T47D (cell line): ENCODE results near the gene GHRHR.

Experiments
- DNase-seq, 2 experiments: peaks; one replicate each; pipeline versions ENCODE4 v3.0.0 to v3.0.0-alpha.2; 2011 to 2012; ENCODE audit warnings: low read depth in 1 of 2, low spot score in 1 of 2
- JUND ChIP-seq: IDR thresholded peaks from 2 replicates; pipeline ENCODE4 v1.6.1; 2012; ENCODE audit warnings: low read depth
- in situ Hi-C: cut with HindIII; loops from 2 replicates; pipeline ENCODE4 v1.10.0; 2016; ENCODE audit warnings: low sequenced_read_pairs, low pct_unique_long_range_greater_than_20kb

Gene GHRHR

GRCh38 chr7:30974605-30975255 lies 11.0 kb downstream of the GHRHR start:
- in situ Hi-C loops, result no loop called here
- peak in 1 of 2 experiments; percentile 62 for DNase-seq

GRCh38 chr7:30975256-30975899 lies 11.6 kb downstream of the GHRHR start:
- DNase-seq, result no peak
- TF ChIP-seq JUND, result no peak

More at GRCh38 chr7:30974605-30975255, 11.0 kb downstream of the GHRHR start:
- no peak for TF ChIP-seq JUND

GRCh38 chr7:30976381-30976780 lies 12.6 kb downstream of the GHRHR start:
- no peak for DNase-seq
- no peak for TF ChIP-seq JUND
- in situ Hi-C loops, result no loop called here

More at GRCh38 chr7:30975256-30975899, 11.6 kb downstream of the GHRHR start:
- in situ Hi-C loops, result no loop called here

GRCh38 chr7:30977222-30977621 lies 13.5 kb downstream of the GHRHR start:
- no peak for DNase-seq
- no peak for TF ChIP-seq JUND
- in situ Hi-C loops, result no loop called here

GRCh38 chr7:30977896-30978564 lies 14.3 kb downstream of the GHRHR start:
- peak; percentile 64 to 79 for DNase-seq
- in situ Hi-C loops, result no loop called here
- TF ChIP-seq JUND, result no peak

- in situ Hi-C loops, result no loop called here
- no peak for DNase-seq
- TF ChIP-seq JUND, result no peak
Measured at GRCh38 chr7:30979027-30979426, 15.3 kb downstream of the GHRHR start.

GRCh38 chr7:30980194-30980593 lies 16.4 kb downstream of the GHRHR start:
- in situ Hi-C loops, result no loop called here
- no peak for DNase-seq
- no peak for TF ChIP-seq JUND

GRCh38 chr7:30980751-30981150 lies 17.0 kb downstream of the GHRHR start:
- DNase-seq, result no peak
- in situ Hi-C loops, result no loop called here
- TF ChIP-seq JUND, result no peak

- no peak for TF ChIP-seq JUND
- in situ Hi-C loops, result no loop called here
- peak; percentile 84 to 86 for DNase-seq
Measured at GRCh38 chr7:30983042-30983913, 19.5 kb downstream of the GHRHR start.

GRCh38 chr7:30983914-30984247 lies 20.1 kb downstream of the GHRHR start:
- in situ Hi-C loops, result no loop called here
- no peak for TF ChIP-seq JUND
- DNase-seq, result no peak

GRCh38 chr7:30984359-30985107 lies 20.8 kb downstream of the GHRHR start:
- no peak for DNase-seq
- in situ Hi-C loops, result no loop called here
- TF ChIP-seq JUND, result no peak

- in situ Hi-C loops, result no loop called here
- DNase-seq, result no peak
- TF ChIP-seq JUND, result no peak
Measured at GRCh38 chr7:30985756-30986155, 22.0 kb downstream of the GHRHR start.
